Fibroblast of lung (primary cell): ENCODE measurements around the gene LDHA. TPM values are rescaled to one million over a fixed set of nuclear protein-coding genes. Genes with fewer than 3 reads are reported as not detected.

ENCODE experiments used
- DNase-seq, 2 donors: peaks; one replicate each; pipeline versions ENCODE4 v3.0.0 to v3.0.0-alpha.2; 2010; ENCODE audit warnings: low read depth in 2 of 2
- H2AFZ ChIP-seq: 2 replicates; pipeline ENCODE4 v1.5.1; 2012; ENCODE audit warnings: low read length, control low read depth, inconsistent platforms
- H3K27ac ChIP-seq: 2 replicates; pipeline ENCODE4 v1.5.1; 2011; ENCODE audit warnings: low read length, control low read depth; ENCODE audit not compliant: insufficient read depth
- H3K27me3 ChIP-seq: 2 replicates; pipeline ENCODE4 v1.5.1; 2011; ENCODE audit warnings: mild to moderate bottlenecking, low read length; ENCODE audit not compliant: control insufficient read depth, insufficient read depth
- H3K36me3 ChIP-seq: 2 replicates; pipeline ENCODE4 v1.5.1; 2011; ENCODE audit warnings: low read length; ENCODE audit not compliant: control insufficient read depth, insufficient read depth
- H3K4me1 ChIP-seq: 2 replicates; pipeline ENCODE4 v1.5.1; 2011; ENCODE audit warnings: low read length; ENCODE audit not compliant: control insufficient read depth, insufficient read depth; ENCODE audit errors: extremely low read depth
- H3K4me2 ChIP-seq: 2 replicates; pipeline ENCODE4 v1.5.1; 2011; ENCODE audit warnings: low read length, control low read depth; ENCODE audit not compliant: insufficient read depth; ENCODE audit errors: extremely low read depth
- H3K4me3 ChIP-seq, 4 experiments: fragments of 200-600 bp in 1 of 4; sonication (generic) in 1 of 4; replicated peaks in 1 of 4; 2 replicates each; pipeline ENCODE4 v1.5.1; 2011 to 2016; ENCODE audit warnings: low read length in 4 of 4, low read depth in 3 of 4, mild to moderate bottlenecking in 3 of 4, control low read depth in 2 of 4, inconsistent platforms in 1 of 4, mixed read lengths in 1 of 4; ENCODE audit not compliant: insufficient read depth in 1 of 4; ENCODE audit errors: control extremely low read depth in 1 of 4
- H3K79me2 ChIP-seq: 2 replicates; pipeline ENCODE4 v1.5.1; 2012; ENCODE audit warnings: mild to moderate bottlenecking, low read length, inconsistent platforms; ENCODE audit not compliant: control insufficient read depth, insufficient read depth
- H3K9ac ChIP-seq: 2 replicates; pipeline ENCODE4 v1.5.1; 2011; ENCODE audit warnings: mild to moderate bottlenecking, low read length, control low read depth; ENCODE audit not compliant: insufficient read depth
- H3K9me3 ChIP-seq: 2 replicates; pipeline ENCODE4 v1.5.1; 2012; ENCODE audit warnings: low read depth, low read length; ENCODE audit not compliant: control insufficient read depth, insufficient read depth
- H4K20me1 ChIP-seq: 2 replicates; pipeline ENCODE4 v1.5.1; 2011; ENCODE audit warnings: low read length; ENCODE audit not compliant: control insufficient read depth, insufficient read depth; ENCODE audit errors: extremely low read depth
- EZH2 ChIP-seq: IDR thresholded peaks from 2 replicates; pipeline ENCODE4 v1.5.1; 2012; ENCODE audit warnings: low read length, control low read depth, mild to moderate bottlenecking; ENCODE audit errors: missing control alignments
- polyA plus RNA-seq, 2 donors: library from polyadenylated mRNA; depleted of rRNA in 1 of 2; stranded (reverse) in 1 of 2; unstranded in 1 of 2; fragments of >200 nt; gene quantifications; 2 replicates each; pipeline ENCODE4 v1.2.1, GENCODE V29; 2011 to 2012; ENCODE audit warnings: missing spikeins in 1 of 2
- total RNA-seq: library from RNA; depleted of rRNA; stranded (reverse); fragments of >200 nt; gene quantifications from 2 replicates; pipeline ENCODE4 v1.2.1, GENCODE V29; 2014
- TF ChIP-seq, protein P1 (sequence below), 2 donors: IDR thresholded peaks in 1 of 2; conservative IDR thresholded peaks in 1 of 2; 1 replicate in 1 of 2; 2 replicates in 1 of 2; pipeline ENCODE4 v1.5.1; 2011 to 2012; ENCODE audit warnings: low read length in 2 of 2, control low read depth in 1 of 2, inconsistent platforms in 1 of 2, low read depth in 1 of 2, mild to moderate bottlenecking in 1 of 2

LDHA gene
- total and polyA plus RNA-seq, 2 donors (not counting 1 experiment from before 2014, with no cell fraction given): 202 to 1,626 TPM

DNA sequence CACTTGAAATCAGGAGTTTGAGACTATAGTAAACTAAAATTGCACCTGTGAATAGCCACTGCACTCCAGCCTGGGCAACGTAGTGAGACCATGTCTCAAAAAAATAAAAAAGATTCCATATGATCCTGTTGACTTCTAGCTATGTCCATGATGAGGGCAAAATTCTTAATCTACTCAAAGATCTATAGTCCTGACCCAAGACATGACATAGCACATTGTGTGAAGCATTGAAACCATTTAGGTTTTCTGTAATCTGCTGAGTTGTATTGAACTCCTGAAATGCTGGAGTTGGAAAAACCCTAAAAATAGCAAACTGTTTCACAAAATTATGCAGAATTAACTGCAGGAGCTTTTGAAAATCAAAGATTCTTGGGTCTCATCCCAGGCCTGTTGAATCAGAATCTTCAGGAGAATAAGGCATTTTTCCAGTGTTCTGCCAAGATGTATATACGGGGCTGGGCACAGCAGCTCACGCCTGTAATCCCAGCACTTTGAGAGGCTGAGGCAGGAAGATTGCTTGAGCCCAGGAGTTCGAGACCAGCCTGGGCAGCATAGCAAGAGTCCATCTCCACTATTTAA, 29.8 kb upstream of the LDHA start:
- no peaks in the 10 kb centered on the region for H4K20me1 ChIP-seq
- H3K4me2 ChIP-seq: no peak overlapping the region
- TF ChIP-seq, protein P1, sequence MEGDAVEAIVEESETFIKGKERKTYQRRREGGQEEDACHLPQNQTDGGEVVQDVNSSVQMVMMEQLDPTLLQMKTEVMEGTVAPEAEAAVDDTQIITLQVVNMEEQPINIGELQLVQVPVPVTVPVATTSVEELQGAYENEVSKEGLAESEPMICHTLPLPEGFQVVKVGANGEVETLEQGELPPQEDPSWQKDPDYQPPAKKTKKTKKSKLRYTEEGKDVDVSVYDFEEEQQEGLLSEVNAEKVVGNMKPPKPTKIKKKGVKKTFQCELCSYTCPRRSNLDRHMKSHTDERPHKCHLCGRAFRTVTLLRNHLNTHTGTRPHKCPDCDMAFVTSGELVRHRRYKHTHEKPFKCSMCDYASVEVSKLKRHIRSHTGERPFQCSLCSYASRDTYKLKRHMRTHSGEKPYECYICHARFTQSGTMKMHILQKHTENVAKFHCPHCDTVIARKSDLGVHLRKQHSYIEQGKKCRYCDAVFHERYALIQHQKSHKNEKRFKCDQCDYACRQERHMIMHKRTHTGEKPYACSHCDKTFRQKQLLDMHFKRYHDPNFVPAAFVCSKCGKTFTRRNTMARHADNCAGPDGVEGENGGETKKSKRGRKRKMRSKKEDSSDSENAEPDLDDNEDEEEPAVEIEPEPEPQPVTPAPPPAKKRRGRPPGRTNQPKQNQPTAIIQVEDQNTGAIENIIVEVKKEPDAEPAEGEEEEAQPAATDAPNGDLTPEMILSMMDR (conservative IDR thresholded peaks at IDR 0.05 in 1 of 2, IDR thresholded peaks at IDR 0.05 in 1 of 2; ENCODE audit: low read depth in 1 of 2, low read length in 2 of 2): no peak
- TF ChIP-seq EZH2: no peak
- no peak overlapping the region for H3K4me3 ChIP-seq
- H3K9ac ChIP-seq: no peak overlapping the region
- H2AFZ ChIP-seq: no peak overlapping the region
- H3K79me2 ChIP-seq: no peaks in the 10 kb centered on the region
- no peaks in the 10 kb centered on the region for H3K4me1 ChIP-seq
- no peaks in the 10 kb centered on the region for H3K9me3 ChIP-seq
- H3K27ac ChIP-seq: no peak overlapping the region
- H3K27me3 ChIP-seq: no peaks in the 10 kb centered on the region
- DNase-seq: no peak
- H3K36me3 ChIP-seq: peaks cover 6% of the 10 kb centered on the region

GRCh38 chr11:18365741-18366140, 28.6 kb upstream of the LDHA start:
- Histone ChIP-seq H2AFZ (no peak overlapping the region), H3K4me2 (no peak overlapping the region), H3K4me3 (no peak overlapping the region), H3K36me3 (peaks cover 1% of the 10 kb centered on the region), H3K27ac (no peak overlapping the region), H3K79me2 (no peaks in the 10 kb centered on the region), H4K20me1 (no peaks in the 10 kb centered on the region), H3K27me3 (no peaks in the 10 kb centered on the region), H3K9me3 (no peaks in the 10 kb centered on the region), H3K9ac (no peak overlapping the region), H3K4me1 (no peaks in the 10 kb centered on the region)
- DNase-seq: no peak
- no peak for TF ChIP-seq EZH2
- TF ChIP-seq, protein P1 (conservative IDR thresholded peaks at IDR 0.05 in 1 of 2, IDR thresholded peaks at IDR 0.05 in 1 of 2; ENCODE audit: low read depth in 1 of 2, low read length in 2 of 2): no peak

GRCh38 chr11:18366286-18366685, 28.1 kb upstream of the LDHA start:
- Histone ChIP-seq H3K4me2 (no peak overlapping the region), H3K4me1 (no peaks in the 10 kb centered on the region), H3K9ac (no peak overlapping the region), H3K4me3 (no peak overlapping the region), H4K20me1 (no peaks in the 10 kb centered on the region), H3K9me3 (no peaks in the 10 kb centered on the region), H3K27me3 (no peaks in the 10 kb centered on the region), H2AFZ (no peak overlapping the region), H3K79me2 (no peaks in the 10 kb centered on the region), H3K27ac (no peak overlapping the region), H3K36me3 (peaks cover 1% of the 10 kb centered on the region)
- TF ChIP-seq, protein P1 (conservative IDR thresholded peaks at IDR 0.05 in 1 of 2, IDR thresholded peaks at IDR 0.05 in 1 of 2; ENCODE audit: low read depth in 1 of 2, low read length in 2 of 2): no peak
- TF ChIP-seq EZH2: no peak
- DNase-seq: no peak
